HUES64 (cell line): ENCODE data around the gene FAM120B.
A peak's percentile ranks its signal among the peaks of the same experiment; 100 is the strongest.

ENCODE experiments used
- H3K27ac ChIP-seq: 2 replicates; pipeline ENCODE4 v1.7.0; 2013; ENCODE audit warnings: low read depth, low read length, inconsistent platforms
- H3K27me3 ChIP-seq: 2 replicates; pipeline ENCODE4 v1.6.1; 2013; ENCODE audit warnings: mild to moderate bottlenecking, low read length; ENCODE audit not compliant: insufficient read depth
- H3K36me3 ChIP-seq: 2 replicates; pipeline ENCODE4 v1.6.1; 2013; ENCODE audit warnings: mild to moderate bottlenecking, low read length; ENCODE audit not compliant: insufficient read depth
- H3K4me1 ChIP-seq: 2 replicates; pipeline ENCODE4 v1.6.1; 2013; ENCODE audit warnings: mild to moderate bottlenecking, low read length, moderate library complexity; ENCODE audit not compliant: insufficient read depth
- H3K4me3 ChIP-seq: 2 replicates; pipeline ENCODE4 v1.5.1; 2013; ENCODE audit warnings: mild to moderate bottlenecking, low read length, moderate library complexity
- H3K9ac ChIP-seq: 2 replicates; pipeline ENCODE4 v1.6.1; 2013; ENCODE audit warnings: mild to moderate bottlenecking, low read depth, low read length
- H3K9me3 ChIP-seq: 2 replicates; pipeline ENCODE4 v1.6.1; 2013; ENCODE audit warnings: low read depth, low read length; ENCODE audit not compliant: insufficient read depth
- WGBS: fragments of 150-250, 120-280 bp; methylation state at CpG from one replicate; pipeline ENCODE4 v1.1.7; 2013; ENCODE audit warnings: missing lambda C conversion rate; 5-methylcytosine and 5-hydroxymethylcytosine counted together

Gene FAM120B

DNA sequence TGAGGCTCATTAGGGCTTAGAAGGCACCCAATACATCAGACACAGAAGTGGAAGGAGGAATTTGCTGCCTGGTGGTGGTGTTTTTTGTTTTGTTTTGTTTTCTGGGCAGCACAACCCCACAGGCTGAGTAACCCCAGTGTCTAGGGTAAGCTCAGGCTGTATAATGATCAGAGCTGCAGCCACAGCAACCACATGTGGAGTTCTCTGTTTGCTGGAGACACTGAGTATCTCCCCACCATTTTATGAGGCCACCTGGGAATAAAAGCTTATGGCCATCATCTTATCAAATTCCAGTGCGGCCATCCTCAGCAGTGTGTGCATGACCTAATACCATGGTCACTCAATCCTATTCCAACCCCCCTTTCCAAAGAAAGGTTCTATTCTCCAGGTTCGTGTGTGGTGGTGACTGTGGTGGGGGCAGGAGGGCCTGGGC is 12.2 kb upstream of the FAM120B start:
- peaks cover 47% of the 10 kb centered on the region for H3K4me1 ChIP-seq
- H3K4me3 ChIP-seq, result peak overlapping the region; percentile 29; the same call in 1 of the 2 replicates
- H3K27ac ChIP-seq, result no peak overlapping the region
- no peaks in the 10 kb centered on the region for H3K9me3 ChIP-seq
- peaks cover 93% of the 10 kb centered on the region for H3K27me3 ChIP-seq
- H3K36me3 ChIP-seq, result no peaks in the 10 kb centered on the region
- WGBS, result 24% methylated on average over 2 of the region's 2 CpGs
- no peak overlapping the region for H3K9ac ChIP-seq

DNA sequence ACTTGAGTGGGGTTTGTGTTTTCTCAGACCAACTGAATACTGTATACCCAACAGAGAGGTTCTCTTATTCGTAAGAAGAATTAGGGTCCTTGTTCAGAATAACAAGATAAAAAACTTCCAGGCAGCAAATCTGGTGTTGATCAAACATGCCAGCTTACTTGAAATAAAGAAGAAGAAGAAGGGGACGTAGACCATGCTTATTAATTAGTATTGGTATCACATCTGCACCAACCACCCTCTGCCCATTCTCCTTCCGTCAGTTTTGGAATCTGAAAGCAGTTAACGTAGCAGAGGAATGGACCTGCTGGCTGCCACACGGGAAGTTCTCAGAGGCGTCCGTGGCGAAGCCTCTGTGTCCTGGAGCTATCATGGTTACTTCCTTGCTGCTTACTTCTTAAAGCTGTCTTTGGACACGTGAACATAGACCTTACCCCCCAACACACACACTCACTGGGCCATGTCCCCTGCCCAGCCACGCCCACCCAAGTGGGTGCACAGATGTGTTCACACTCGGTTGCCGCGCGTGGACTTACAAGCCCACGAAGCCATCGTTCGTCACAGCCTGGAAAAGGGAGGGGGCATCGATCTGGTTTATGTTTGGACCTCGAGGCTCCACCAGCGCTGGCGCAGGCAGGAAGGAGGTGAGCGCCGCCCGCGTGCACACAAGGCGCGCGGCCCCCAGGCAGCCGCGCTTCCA is 11.6 kb upstream of the FAM120B start:
- Histone ChIP-seq H3K9ac (peak overlapping the region; percentile 56; the same call in 1 of the 2 replicates), H3K27ac (no peak overlapping the region), H3K4me1 (peaks cover 47% of the 10 kb centered on the region), H3K9me3 (peaks cover 3% of the 10 kb centered on the region; the same call in 1 of the 2 replicates), H3K27me3 (peaks cover 89% of the 10 kb centered on the region), H3K36me3 (no peaks in the 10 kb centered on the region), H3K4me3 (peak overlapping the region; percentile 51)
- 4% methylated on average over 29 of the region's 30 CpGs for WGBS

DNA sequence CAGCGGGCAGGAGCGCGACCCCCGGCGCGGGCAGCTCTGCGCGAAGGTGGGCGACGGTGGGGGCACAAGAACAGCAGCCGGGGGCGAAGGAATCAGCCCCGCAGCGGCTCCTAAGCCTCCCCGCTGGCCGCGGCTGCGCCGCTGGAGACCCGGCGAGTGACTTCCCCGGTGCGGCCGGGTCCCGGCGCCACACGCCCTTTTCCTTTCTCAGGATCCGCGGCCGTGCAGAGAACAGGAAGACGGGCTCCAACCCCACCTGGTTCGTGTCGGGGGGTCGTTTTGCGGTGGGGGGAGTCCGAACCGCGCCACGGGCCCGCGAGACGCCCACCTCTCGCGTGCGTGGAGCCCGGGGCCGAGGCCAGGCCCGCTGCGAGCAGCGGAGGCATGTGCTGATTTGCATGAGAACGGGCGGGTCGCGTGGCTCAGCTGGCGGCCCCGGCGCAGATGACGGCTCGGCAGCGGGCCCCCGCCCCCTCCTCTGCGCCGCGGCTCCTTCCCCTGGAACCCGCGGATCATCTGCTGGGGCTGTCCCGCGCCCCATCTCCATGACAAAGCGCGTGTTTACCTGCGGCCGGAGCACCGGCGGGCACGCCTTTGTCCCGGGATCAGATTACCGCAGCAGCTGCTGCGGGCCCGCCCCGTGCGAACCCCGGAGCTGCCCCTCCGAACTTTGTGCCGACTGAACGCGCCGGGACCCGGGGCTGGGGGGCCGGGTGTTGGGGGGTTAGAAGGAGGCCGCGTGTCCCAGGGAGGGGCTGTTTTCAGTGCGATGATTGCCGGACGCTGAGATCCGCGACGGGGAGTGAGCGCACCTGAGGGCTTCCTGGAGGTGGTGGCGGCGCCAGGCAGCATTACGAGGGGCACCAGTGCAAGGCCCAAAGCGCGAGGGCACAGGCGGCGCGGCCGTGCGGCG is 10.8 kb upstream of the FAM120B start:
- peak overlapping the region; percentile 56; the same call in 1 of the 2 replicates for H3K9ac ChIP-seq

DNA sequence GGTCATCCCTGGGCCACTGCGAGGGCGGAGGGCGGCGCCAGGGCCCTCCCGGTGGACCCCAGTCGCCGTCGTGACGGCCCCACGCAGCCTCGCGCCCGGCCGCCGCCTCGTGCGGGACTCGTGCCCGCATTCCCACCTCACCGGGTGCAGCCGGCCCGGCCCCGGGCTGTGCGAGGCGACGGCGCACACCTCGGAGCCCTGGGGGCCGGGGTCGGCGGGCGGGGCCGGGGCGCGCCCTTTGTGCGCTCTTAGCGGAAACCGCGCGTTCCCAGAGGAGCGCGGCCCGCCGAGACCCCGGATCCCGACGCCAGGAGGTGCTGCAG is 10.2 kb upstream of the FAM120B start:
- H3K4me1 ChIP-seq, result peaks cover 47% of the 10 kb centered on the region
- H3K36me3 ChIP-seq, result no peaks in the 10 kb centered on the region
- H3K9me3 ChIP-seq, result peaks cover 13% of the 10 kb centered on the region
- peak overlapping the region; percentile 51 for H3K4me3 ChIP-seq
- H3K9ac ChIP-seq, result peak overlapping the region; percentile 54; the same call in 1 of the 2 replicates
- peaks cover 76% of the 10 kb centered on the region for H3K27me3 ChIP-seq
- 1% methylated on average over 47 of the region's 47 CpGs for WGBS
- H3K27ac ChIP-seq, result peak overlapping the region; percentile 81; the same call in 1 of the 2 replicates

More for the DNA sequence above, 10.8 kb upstream of the FAM120B start:
- under 1% methylated on average over 109 of the region's 109 CpGs for WGBS
- H3K36me3 ChIP-seq, result no peaks in the 10 kb centered on the region
- H3K27me3 ChIP-seq, result peaks cover 81% of the 10 kb centered on the region
- H3K4me3 ChIP-seq, result peak overlapping the region; percentile 51
- H3K9me3 ChIP-seq, result peaks cover 7% of the 10 kb centered on the region
- peak overlapping the region; percentile 81; the same call in 1 of the 2 replicates for H3K27ac ChIP-seq
- peaks cover 47% of the 10 kb centered on the region for H3K4me1 ChIP-seq

DNA sequence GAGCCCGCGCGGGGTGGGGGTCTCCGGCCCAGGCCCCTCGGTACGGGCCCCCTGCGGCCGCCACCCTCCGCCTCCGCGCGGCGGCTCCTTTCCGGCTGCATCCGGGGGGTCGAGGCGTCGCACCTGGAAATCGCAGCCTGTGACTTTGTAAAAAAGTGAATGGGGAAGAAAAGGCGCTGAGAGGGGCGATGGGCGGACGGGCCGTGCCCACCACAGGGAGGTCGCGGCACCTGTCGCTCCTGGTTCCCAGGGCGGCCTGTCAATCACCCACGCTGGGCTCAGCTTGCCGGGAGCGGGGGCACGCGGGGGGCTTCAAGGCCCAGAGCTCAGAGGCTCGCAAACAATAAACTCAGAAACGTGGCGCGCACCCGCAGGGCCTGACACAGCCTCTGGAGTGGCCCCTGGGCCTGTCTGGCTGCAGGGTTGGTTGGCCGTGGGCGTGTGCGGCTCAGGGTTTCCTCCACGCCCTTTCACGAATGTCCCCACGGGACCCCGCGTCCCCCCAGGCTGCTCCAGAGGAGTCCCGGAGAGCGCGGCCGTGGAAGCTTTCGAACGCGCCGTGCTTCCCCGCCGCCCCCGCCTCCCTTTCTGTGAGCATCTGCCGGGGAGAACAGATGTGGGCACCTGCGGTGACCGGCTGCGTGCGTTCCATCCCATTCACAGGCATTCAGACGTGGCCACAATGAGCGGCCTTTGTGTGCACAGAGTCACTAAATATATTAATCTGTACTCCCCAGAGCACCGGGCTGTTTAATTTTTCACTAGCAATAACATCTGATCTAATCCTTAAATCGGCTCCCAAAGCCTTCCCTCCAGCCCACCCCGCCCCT is 9.6 kb upstream of the FAM120B start:
- Histone ChIP-seq H3K9ac (peak overlapping the region; percentile 56), H3K4me1 (peaks cover 47% of the 10 kb centered on the region), H3K27me3 (peaks cover 71% of the 10 kb centered on the region), H3K4me3 (peak overlapping the region; percentile 51), H3K27ac (no peak overlapping the region; the same call in 1 of the 2 replicates), H3K9me3 (peaks cover 18% of the 10 kb centered on the region), H3K36me3 (no peaks in the 10 kb centered on the region)
- WGBS, result 2% methylated on average over 67 of the region's 67 CpGs

DNA sequence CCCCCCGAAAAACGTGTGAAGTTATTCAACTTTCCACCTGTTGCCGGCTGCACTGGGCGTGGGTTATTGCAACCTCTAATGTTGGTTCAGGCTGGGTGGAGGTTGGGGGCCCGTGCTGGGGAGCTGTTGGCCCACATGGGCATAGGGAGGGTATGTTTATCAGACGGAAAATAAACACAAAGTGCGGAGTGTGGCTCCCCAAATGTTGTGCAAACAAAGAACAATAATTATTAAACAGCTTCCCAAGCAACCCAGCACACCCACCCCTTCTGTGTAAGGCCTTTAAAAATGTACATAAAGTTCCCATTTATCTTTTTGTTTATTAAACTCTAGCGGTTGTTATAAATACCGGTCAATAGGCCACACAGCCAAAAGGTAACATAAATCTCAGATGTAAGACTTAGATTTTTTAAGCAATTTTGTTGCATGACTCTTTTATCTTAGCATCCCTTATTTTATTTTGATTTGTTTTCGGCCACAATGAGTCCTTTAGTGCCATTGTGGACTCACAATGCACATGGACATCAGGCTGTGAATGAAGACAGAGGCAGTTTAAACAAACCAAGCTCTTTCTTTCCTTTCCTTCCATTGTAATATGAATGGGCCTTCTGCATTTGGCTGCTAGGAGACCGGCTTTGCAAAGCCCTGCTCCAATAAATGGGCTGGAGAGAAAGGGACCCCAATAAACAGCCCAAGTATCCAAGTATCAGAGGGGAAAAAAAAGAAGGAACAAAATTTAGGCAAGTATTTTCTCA is 8.8 kb upstream of the FAM120B start:
- 11% methylated on average over 8 of the region's 11 CpGs for WGBS
- H3K9me3 ChIP-seq, result peaks cover 18% of the 10 kb centered on the region
- H3K9ac ChIP-seq, result no peak overlapping the region
- peaks cover 40% of the 10 kb centered on the region for H3K4me1 ChIP-seq
- H3K27ac ChIP-seq, result peak overlapping the region; percentile 37; the same call in 1 of the 2 replicates
- peaks cover 63% of the 10 kb centered on the region for H3K27me3 ChIP-seq
- no peaks in the 10 kb centered on the region for H3K36me3 ChIP-seq
- no peak overlapping the region for H3K4me3 ChIP-seq

DNA sequence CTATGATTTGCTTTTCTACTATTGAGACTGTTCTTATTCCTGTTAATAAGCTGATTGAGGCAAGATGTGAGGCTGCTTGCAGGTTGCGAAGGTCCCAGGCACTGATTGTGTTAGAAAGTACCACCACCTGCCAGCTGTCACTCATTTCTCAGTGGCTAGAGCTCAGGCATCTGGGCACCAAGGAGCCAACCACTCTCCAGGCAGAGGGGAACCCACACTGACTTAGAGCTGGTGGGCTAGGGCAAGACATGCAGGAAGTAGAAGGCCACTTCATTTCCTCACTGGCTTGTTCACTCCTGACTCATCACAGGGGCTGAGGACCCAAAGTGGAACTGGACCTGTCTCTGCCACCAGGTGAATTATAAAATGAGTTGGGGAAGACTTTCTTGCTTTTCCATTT is 7.9 kb upstream of the FAM120B start:
- H3K9me3 ChIP-seq, result peaks cover 18% of the 10 kb centered on the region

DNA sequence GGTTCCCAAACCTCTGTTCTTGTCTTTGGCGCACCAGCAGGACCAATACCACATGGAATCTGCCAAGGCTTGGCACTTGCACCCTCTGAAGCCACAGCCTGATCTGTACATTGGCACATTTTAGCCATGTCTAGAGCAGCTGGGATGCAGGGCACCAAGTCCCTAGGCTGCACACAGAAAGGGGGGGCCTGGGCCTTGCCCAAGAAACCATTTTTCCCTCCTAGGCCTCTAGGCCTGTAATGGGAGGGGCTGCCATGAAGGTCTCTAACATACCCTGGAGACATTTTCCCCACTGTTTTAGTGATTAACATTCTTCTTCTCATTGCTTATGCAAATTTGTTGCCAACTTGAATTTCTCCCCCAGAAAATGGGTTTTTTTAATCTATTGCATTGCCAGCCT is 5.4 kb upstream of the FAM120B start:
- Histone ChIP-seq H3K27ac (no peak overlapping the region), H3K36me3 (0 out of 2 replicates have a peak, but pooled peaks cover 2% of the 10 kb centered on the region), H3K9me3 (peaks cover 31% of the 10 kb centered on the region), H3K27me3 (peaks cover 40% of the 10 kb centered on the region), H3K4me3 (no peak overlapping the region), H3K4me1 (peaks cover 18% of the 10 kb centered on the region), H3K9ac (no peak overlapping the region)
- WGBS, result 37% methylated on average over 1 of the region's 1 CpG

More for the DNA sequence above, 7.9 kb upstream of the FAM120B start:
- H3K27ac ChIP-seq, result no peak overlapping the region
- H3K4me1 ChIP-seq, result peaks cover 30% of the 10 kb centered on the region
- no peaks in the 10 kb centered on the region for H3K36me3 ChIP-seq
- no peak overlapping the region for H3K9ac ChIP-seq
- H3K27me3 ChIP-seq, result peaks cover 53% of the 10 kb centered on the region
- no peak overlapping the region for H3K4me3 ChIP-seq
- 96% methylated on average over 1 of the region's 1 CpG for WGBS

DNA sequence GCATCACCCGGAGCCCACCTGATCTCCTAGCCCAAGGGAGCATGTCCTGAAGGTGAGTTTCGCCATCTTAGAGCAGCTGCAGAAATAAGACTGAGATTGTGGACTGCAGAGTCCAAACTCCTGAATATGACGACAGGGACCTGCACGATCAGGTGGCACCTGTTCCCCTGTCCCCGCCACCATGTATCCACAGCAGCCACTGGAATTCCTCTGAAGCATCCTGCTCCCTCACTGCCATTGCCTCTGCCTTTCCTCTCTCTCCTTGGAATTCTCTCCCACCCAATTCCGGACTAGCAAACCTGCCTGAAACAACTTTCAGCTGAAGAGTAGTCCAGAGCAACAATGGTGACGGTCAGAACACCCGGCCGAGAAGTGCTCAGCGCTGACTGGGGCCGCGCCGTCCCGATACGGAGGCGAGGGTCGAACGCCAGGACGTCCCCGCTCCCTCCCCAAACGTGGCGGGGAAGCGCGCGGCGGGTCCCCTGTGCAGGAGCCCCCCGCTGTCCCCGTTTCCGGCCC is 694 bp upstream of the FAM120B start:
- Histone ChIP-seq H3K36me3 (0 out of 2 replicates have a peak, but pooled peaks cover 2% of the 10 kb centered on the region), H3K4me3 (peak overlapping the region; percentile 84), H3K9me3 (peaks cover 22% of the 10 kb centered on the region), H3K4me1 (peaks cover 10% of the 10 kb centered on the region), H3K27ac (peak overlapping the region; percentile 52), H3K27me3 (peaks cover 24% of the 10 kb centered on the region), H3K9ac (peak overlapping the region; percentile 78)
- WGBS, result 16% methylated on average over 29 of the region's 29 CpGs

DNA sequence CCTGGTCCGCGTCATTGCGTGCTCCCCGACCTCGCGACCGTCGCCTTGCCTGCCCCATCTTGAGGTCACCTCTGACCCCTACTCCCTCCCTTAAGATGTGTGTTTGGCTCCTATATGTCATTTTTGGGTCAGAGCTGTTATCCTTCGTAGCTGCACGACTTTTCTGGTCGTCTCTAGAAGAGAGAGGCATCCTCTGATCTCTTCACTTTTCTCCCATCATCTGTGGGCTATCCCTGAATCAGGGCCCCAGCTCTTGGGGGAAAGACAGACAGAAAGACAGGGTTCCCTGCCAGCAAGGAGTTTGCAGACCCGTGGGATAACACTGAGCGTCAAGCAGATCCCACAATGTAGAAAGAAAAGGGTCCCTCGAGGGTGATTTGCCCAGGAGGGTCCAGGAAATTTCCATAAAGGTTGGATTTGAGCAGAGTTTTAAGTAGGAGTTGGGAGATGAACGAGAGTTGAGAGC is 555 bp downstream of the FAM120B start:
- Histone ChIP-seq H3K27ac (no peak overlapping the region), H3K4me1 (peaks cover 10% of the 10 kb centered on the region), H3K9ac (peak overlapping the region; percentile 78), H3K36me3 (0 out of 2 replicates have a peak, but pooled peaks cover 2% of the 10 kb centered on the region), H3K4me3 (peak overlapping the region; percentile 84), H3K27me3 (peaks cover 24% of the 10 kb centered on the region), H3K9me3 (peaks cover 13% of the 10 kb centered on the region)
- WGBS, result 30% methylated on average over 15 of the region's 15 CpGs
